ENCODE data around the gene ZNF316.

The ZNF316 gene

GRCh38 chr7:6600093-6600492, 37.0 kb upstream of the ZNF316 start:
- no peaks in the 10 kb centered on the region for H3K27me3 ChIP-seq (ENCODE audit: insufficient read depth, low read depth, severe bottlenecking)
- H3K27ac ChIP-seq, result peak overlapping the region; percentile 98
- no peak for TF ChIP-seq CTCF (IDR thresholded peaks at IDR 0.05; ENCODE audit: low read depth, low read length)
- no peaks in the 10 kb centered on the region for H3K9me3 ChIP-seq (ENCODE audit: severe bottlenecking)
- H3K4me3 ChIP-seq (ENCODE audit: low read depth, low read length), result no peak overlapping the region
- DNase-seq, result peak; percentile 86
- peaks cover 89% of the 10 kb centered on the region for H3K36me3 ChIP-seq

- DNase-seq, result no peak
- Histone ChIP-seq H3K27me3 (ENCODE audit: insufficient read depth, low read depth, severe bottlenecking) (no peaks in the 10 kb centered on the region), H3K27ac (no peak overlapping the region), H3K4me3 (ENCODE audit: low read depth, low read length) (no peak overlapping the region), H3K9me3 (ENCODE audit: severe bottlenecking) (no peaks in the 10 kb centered on the region), H3K36me3 (peaks cover 78% of the 10 kb centered on the region)
- TF ChIP-seq CTCF (IDR thresholded peaks at IDR 0.05; ENCODE audit: low read depth, low read length), result no peak
These were observed 32.7 kb upstream of the ZNF316 start for GRCh38 chr7:6604458-6604857.

- no peak for TF ChIP-seq CTCF (IDR thresholded peaks at IDR 0.05; ENCODE audit: low read depth, low read length)
- Histone ChIP-seq H3K9me3 (ENCODE audit: severe bottlenecking) (no peaks in the 10 kb centered on the region), H3K27me3 (ENCODE audit: insufficient read depth, low read depth, severe bottlenecking) (no peaks in the 10 kb centered on the region), H3K36me3 (peaks cover 54% of the 10 kb centered on the region), H3K4me3 (ENCODE audit: low read depth, low read length) (no peak overlapping the region), H3K27ac (no peak overlapping the region)
- no peak for DNase-seq
These were observed 30.1 kb upstream of the ZNF316 start for GRCh38 chr7:6606866-6607583.

GRCh38 chr7:6607651-6608051, 29.5 kb upstream of the ZNF316 start:
- no peak overlapping the region for H3K4me3 ChIP-seq (ENCODE audit: low read depth, low read length)
- H3K27ac ChIP-seq, result no peak overlapping the region
- H3K36me3 ChIP-seq, result peaks cover 48% of the 10 kb centered on the region
- no peak for DNase-seq
- H3K27me3 ChIP-seq (ENCODE audit: insufficient read depth, low read depth, severe bottlenecking), result no peaks in the 10 kb centered on the region
- H3K9me3 ChIP-seq (ENCODE audit: severe bottlenecking), result no peaks in the 10 kb centered on the region
- no peak for TF ChIP-seq CTCF (IDR thresholded peaks at IDR 0.05; ENCODE audit: low read depth, low read length)

GRCh38 chr7:6608081-6608480, 29.0 kb upstream of the ZNF316 start:
- peaks cover 44% of the 10 kb centered on the region for H3K36me3 ChIP-seq
- no peak overlapping the region for H3K27ac ChIP-seq
- no peak for TF ChIP-seq CTCF (IDR thresholded peaks at IDR 0.05; ENCODE audit: low read depth, low read length)
- no peak overlapping the region for H3K4me3 ChIP-seq (ENCODE audit: low read depth, low read length)
- DNase-seq, result no peak
- H3K27me3 ChIP-seq (ENCODE audit: insufficient read depth, low read depth, severe bottlenecking), result no peaks in the 10 kb centered on the region
- H3K9me3 ChIP-seq (ENCODE audit: severe bottlenecking), result no peaks in the 10 kb centered on the region

- Histone ChIP-seq H3K4me3 (ENCODE audit: low read depth, low read length) (no peak overlapping the region), H3K9me3 (ENCODE audit: severe bottlenecking) (no peaks in the 10 kb centered on the region), H3K27ac (no peak overlapping the region), H3K36me3 (peaks cover 37% of the 10 kb centered on the region), H3K27me3 (ENCODE audit: insufficient read depth, low read depth, severe bottlenecking) (no peaks in the 10 kb centered on the region)
- no peak for TF ChIP-seq CTCF (IDR thresholded peaks at IDR 0.05; ENCODE audit: low read depth, low read length)
- no peak for DNase-seq
These were observed 28.3 kb upstream of the ZNF316 start for GRCh38 chr7:6608794-6609193.

All from WERI-Rb-1 (cell line).